ENCODE results near the gene TAGLN.

The TAGLN gene

GRCh38 chr11:117199053-117199915, at the start of gene TAGLN:
Gene TAGLN, plus strand, starts transcription at chr11:117199370. Its CDS starts 3,644 bp downstream, at chr11:117203014.
- TF ChIP-seq CTCF (IDR thresholded peaks at IDR 0.05; ENCODE audit: insufficient read depth, missing control alignments) = no peak
- FAIRE-seq = no peak
- no peak for DNase-seq (ENCODE audit: insufficient read length, low spot score)

- FAIRE-seq = no peak
- no peak for DNase-seq (ENCODE audit: insufficient read length, low spot score)
- TF ChIP-seq CTCF (IDR thresholded peaks at IDR 0.05; ENCODE audit: insufficient read depth, missing control alignments) = no peak
Observed at GRCh38 chr11:117152066-117152465, 47.1 kb upstream of the TAGLN start.

- TF ChIP-seq CTCF (IDR thresholded peaks at IDR 0.05; ENCODE audit: insufficient read depth, missing control alignments) = no peak
- DNase-seq (ENCODE audit: insufficient read length, low spot score) (no peak), FAIRE-seq (no peak)
Observed at GRCh38 chr11:117154468-117154867, 44.7 kb upstream of the TAGLN start.

- DNase-seq (ENCODE audit: insufficient read length, low spot score) (no peak), FAIRE-seq (no peak)
Observed at GRCh38 chr11:117157507-117157906, 41.7 kb upstream of the TAGLN start.

GRCh38 chr11:117159892-117160291, 39.3 kb upstream of the TAGLN start:
- FAIRE-seq = no peak
- TF ChIP-seq CTCF (IDR thresholded peaks at IDR 0.05; ENCODE audit: insufficient read depth, missing control alignments) = no peak
- no peak for DNase-seq (ENCODE audit: insufficient read length, low spot score)

More at GRCh38 chr11:117157507-117157906, 41.7 kb upstream of the TAGLN start:
- no peak for TF ChIP-seq CTCF (IDR thresholded peaks at IDR 0.05; ENCODE audit: insufficient read depth, missing control alignments)

- no peak for TF ChIP-seq CTCF (IDR thresholded peaks at IDR 0.05; ENCODE audit: insufficient read depth, missing control alignments)
- no peak for FAIRE-seq
- DNase-seq (ENCODE audit: insufficient read length, low spot score) = no peak
Observed at GRCh38 chr11:117160826-117161225, 38.3 kb upstream of the TAGLN start.

GRCh38 chr11:117166491-117166890, 32.7 kb upstream of the TAGLN start:
- FAIRE-seq (no peak), DNase-seq (ENCODE audit: insufficient read length, low spot score) (no peak)
- no peak for TF ChIP-seq CTCF (IDR thresholded peaks at IDR 0.05; ENCODE audit: insufficient read depth, missing control alignments)

Data from D721Med (cell line).